Activated T-helper 17 cell treated with anti-CD3 and anti-CD28 coated beads, Interleukin-2, amount 50 U/mL, for 72 hours (primary cell): ENCODE data around the gene SNTG2. TPM values are rescaled to one million over a fixed set of nuclear protein-coding genes. Genes with fewer than 3 reads are reported as not detected.

Experiments used
- ATAC-seq: fragments of 150-1000 bp; cut with Tn5 transposase; replicated peaks from 2 replicates; pipeline ENCODE4 v1.10.0; 2021; ENCODE audit warnings: mild to moderate bottlenecking, moderate library complexity
- H3K27ac Mint-ChIP-seq: one replicate; pipeline ENCODE4 v1.8.0; 2022; ENCODE audit warnings: mixed read lengths
- H3K27me3 Mint-ChIP-seq: one replicate; pipeline ENCODE4 v1.8.0; 2022; ENCODE audit warnings: mixed read lengths
- H3K36me3 Mint-ChIP-seq: one replicate; pipeline ENCODE4 v1.8.0; 2022; ENCODE audit warnings: low read depth, mild to moderate bottlenecking, mixed read lengths
- H3K4me1 Mint-ChIP-seq: one replicate; pipeline ENCODE4 v1.8.0; 2022; ENCODE audit warnings: mixed read lengths
- H3K4me3 Mint-ChIP-seq: one replicate; pipeline ENCODE4 v1.8.0; 2022; ENCODE audit warnings: mild to moderate bottlenecking, mixed read lengths
- H3K9me3 Mint-ChIP-seq: one replicate; pipeline ENCODE4 v1.8.0; 2022; ENCODE audit warnings: mixed read lengths
- total RNA-seq, 2 donors: library from RNA; stranded (reverse); gene quantifications; one replicate each; pipeline ENCODE4 v1.2.3, GENCODE V29; 2022

The SNTG2 gene
- total RNA-seq, 2 donors from 2014 or later: 0.17 to 0.50 TPM

DNA sequence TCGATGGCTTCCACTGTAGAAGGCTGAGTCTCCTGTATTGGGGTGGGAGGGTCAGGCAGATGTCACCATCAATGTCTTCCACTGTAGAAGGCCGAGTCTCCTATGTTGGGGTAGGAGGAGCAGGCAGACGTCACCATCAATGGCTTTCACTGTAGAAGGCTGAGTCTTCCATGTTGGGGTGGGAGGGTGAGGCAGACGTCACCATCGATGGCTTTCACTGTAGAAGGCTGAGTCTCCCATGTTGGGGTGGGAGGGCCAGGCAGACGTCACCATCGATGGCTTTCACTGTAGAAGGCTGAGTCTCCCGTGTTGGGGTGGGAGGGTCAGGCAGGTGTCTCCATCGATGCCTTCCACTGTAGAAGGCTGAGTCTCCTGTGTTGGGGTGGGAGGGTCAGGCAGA is 345.1 kb downstream of the SNTG2 start:
- H3K27me3 Mint-ChIP-seq: no peaks in the 10 kb centered on the region
- no peak overlapping the region for H3K27ac Mint-ChIP-seq
- H3K4me3 Mint-ChIP-seq: no peak overlapping the region
- no peaks in the 10 kb centered on the region for H3K36me3 Mint-ChIP-seq
- no peak for ATAC-seq
- H3K9me3 Mint-ChIP-seq: no peaks in the 10 kb centered on the region
- no peaks in the 10 kb centered on the region for H3K4me1 Mint-ChIP-seq

GRCh38 chr2:1297372-1298159 is 346.9 kb downstream of the SNTG2 start:
- peaks cover 4% of the 10 kb centered on the region for H3K4me1 Mint-ChIP-seq
- H3K36me3 Mint-ChIP-seq: no peaks in the 10 kb centered on the region
- no peaks in the 10 kb centered on the region for H3K27me3 Mint-ChIP-seq
- no peak overlapping the region for H3K27ac Mint-ChIP-seq
- H3K9me3 Mint-ChIP-seq: no peaks in the 10 kb centered on the region
- no peak overlapping the region for H3K4me3 Mint-ChIP-seq
- ATAC-seq: no peak

DNA sequence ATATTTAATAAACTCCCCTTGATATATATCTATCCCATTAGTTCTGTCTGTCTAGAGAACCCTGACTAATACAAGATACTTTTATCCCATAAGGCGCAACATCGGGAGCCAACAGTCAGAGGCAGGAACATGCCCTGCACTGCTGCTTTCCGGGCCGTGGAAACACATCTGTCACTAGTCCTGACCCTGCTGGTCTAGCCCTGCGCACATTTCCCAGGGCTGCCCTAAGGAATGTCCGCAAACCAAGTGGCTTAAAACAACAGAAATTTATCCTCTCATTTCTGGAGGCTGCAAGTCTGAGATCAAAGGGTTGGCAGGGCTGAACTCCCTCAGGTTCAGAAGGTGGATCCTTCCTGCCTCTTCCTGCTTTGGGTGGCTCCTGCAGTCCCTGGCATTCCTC is 348.4 kb downstream of the SNTG2 start:
- Mint-ChIP-seq H3K27me3 (no peaks in the 10 kb centered on the region), H3K36me3 (no peaks in the 10 kb centered on the region), H3K4me1 (peaks cover 13% of the 10 kb centered on the region), H3K27ac (no peak overlapping the region), H3K4me3 (no peak overlapping the region), H3K9me3 (no peaks in the 10 kb centered on the region)
- no peak for ATAC-seq

- H3K27ac Mint-ChIP-seq: no peak overlapping the region
- peaks cover 13% of the 10 kb centered on the region for H3K4me1 Mint-ChIP-seq
- H3K36me3 Mint-ChIP-seq: no peaks in the 10 kb centered on the region
- no peak overlapping the region for H3K4me3 Mint-ChIP-seq
- no peak for ATAC-seq
- H3K9me3 Mint-ChIP-seq: no peaks in the 10 kb centered on the region
- H3K27me3 Mint-ChIP-seq: no peaks in the 10 kb centered on the region
These were observed 349.6 kb downstream of the SNTG2 start for GRCh38 chr2:1300284-1300683.

- Mint-ChIP-seq H3K4me1 (peaks cover 13% of the 10 kb centered on the region), H3K9me3 (no peaks in the 10 kb centered on the region), H3K27ac (no peak overlapping the region), H3K4me3 (no peak overlapping the region), H3K36me3 (no peaks in the 10 kb centered on the region), H3K27me3 (no peaks in the 10 kb centered on the region)
- no peak for ATAC-seq
These were observed 350.4 kb downstream of the SNTG2 start for GRCh38 chr2:1301056-1301455.

GRCh38 chr2:1305342-1306013 is 354.8 kb downstream of the SNTG2 start:
- ATAC-seq: no peak
- H3K27me3 Mint-ChIP-seq: no peaks in the 10 kb centered on the region

DNA sequence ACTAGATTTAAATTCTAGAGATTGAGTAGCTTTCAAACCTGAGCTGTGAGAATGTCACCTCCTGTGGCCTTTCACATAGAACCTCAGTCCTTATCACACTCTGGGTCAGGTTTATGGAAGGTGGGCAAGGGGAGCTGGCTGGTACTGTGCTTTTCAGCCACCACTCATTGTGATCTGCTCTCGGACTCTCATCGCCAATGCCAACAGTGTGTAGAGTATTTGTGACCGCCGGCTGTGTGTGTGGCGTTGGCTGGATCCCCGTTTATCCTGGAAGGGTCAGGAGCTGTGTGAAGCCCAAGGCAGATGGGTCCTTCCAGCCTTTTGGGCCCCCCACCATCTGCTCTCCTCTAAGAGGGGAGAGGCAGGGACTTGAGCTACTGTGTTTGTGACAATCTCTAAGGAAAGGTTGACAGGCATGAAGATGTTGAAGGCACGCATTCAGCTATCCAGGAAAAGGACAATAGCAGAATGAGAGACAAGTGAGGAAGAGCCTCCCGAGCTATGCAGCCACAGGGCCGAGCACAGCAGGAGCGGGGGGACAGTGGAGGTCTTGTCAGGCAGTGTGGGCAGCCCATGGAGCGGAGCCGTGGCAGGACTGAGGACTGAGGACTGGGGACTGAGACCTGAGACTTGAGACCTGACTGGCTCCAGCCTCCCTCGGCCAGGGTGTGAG is 355.5 kb downstream of the SNTG2 start:
- Mint-ChIP-seq H3K27me3 (no peaks in the 10 kb centered on the region), H3K9me3 (no peaks in the 10 kb centered on the region), H3K36me3 (no peaks in the 10 kb centered on the region), H3K4me3 (no peak overlapping the region), H3K27ac (no peak overlapping the region), H3K4me1 (peaks cover 16% of the 10 kb centered on the region)
- ATAC-seq: no peak

More at GRCh38 chr2:1305342-1306013, 354.8 kb downstream of the SNTG2 start:
- H3K36me3 Mint-ChIP-seq: no peaks in the 10 kb centered on the region
- no peak overlapping the region for H3K27ac Mint-ChIP-seq
- H3K9me3 Mint-ChIP-seq: no peaks in the 10 kb centered on the region
- no peak overlapping the region for H3K4me3 Mint-ChIP-seq
- H3K4me1 Mint-ChIP-seq: peaks cover 16% of the 10 kb centered on the region

DNA sequence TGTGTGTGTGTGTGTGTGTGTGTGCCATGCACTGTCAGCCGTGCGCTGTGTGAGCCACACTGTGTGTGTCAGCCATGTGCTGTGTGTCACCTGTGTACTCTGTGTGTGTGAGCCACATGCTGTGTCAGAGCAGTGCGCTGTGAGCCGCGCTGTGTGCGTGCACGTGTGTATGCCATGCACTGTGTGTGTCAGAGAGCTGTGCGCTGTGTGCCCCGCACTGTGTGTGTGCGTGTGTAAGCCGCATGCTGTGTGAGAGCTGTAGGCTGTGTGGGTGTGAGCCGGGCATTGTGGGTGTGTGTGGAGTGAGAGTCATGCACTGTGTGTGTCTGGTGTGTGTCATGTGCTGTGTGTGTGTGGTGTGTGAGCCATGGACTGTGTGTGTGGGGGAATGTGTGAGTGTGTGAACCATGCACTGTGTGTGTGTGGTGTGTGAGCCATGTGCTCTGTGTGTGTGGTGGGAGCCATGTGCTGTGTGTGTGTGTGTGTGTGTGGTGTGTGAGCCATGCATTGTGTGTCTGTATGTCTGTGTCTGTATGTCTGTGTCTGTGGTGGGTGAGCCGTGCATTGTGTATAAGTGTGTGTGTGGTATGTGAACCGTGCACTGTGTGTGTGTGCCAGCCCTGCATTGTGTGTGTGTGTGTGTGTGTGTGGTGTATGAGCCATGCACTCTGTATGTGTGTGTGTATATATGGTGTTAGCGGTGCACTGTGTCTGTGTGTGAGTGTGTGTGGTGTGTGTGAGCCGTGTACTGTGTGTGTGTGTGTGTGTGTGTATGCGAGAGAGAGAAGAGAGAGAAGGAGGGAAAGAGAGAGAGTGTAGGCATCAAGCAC is 356.3 kb downstream of the SNTG2 start:
- Mint-ChIP-seq H3K4me1 (peaks cover 16% of the 10 kb centered on the region), H3K27me3 (no peaks in the 10 kb centered on the region), H3K36me3 (no peaks in the 10 kb centered on the region), H3K27ac (no peak overlapping the region), H3K4me3 (no peak overlapping the region), H3K9me3 (no peaks in the 10 kb centered on the region)
- no peak for ATAC-seq

DNA sequence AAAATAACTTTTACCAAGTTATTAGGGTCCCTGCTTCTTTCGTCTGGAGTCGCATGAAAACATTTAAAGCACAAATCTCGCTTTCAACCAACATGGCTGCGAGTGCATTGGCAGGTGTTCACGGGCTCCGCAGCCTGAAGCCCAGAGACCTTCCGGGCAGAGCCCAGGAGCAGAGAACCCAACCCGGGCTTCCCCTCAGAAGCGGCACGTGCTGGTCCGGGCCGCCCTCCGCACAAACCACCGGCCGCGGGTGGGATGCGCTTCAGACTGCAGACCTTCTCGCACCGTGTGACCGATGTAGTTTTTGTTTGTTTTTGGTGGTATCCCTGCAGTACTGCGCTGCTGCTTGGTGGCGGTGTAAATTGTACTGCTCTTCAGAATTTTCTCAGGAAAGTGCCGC is 357.0 kb downstream of the SNTG2 start:
- Mint-ChIP-seq H3K36me3 (no peaks in the 10 kb centered on the region), H3K27ac (no peak overlapping the region), H3K4me3 (no peak overlapping the region), H3K9me3 (no peaks in the 10 kb centered on the region), H3K27me3 (no peaks in the 10 kb centered on the region), H3K4me1 (peaks cover 12% of the 10 kb centered on the region)
- ATAC-seq: no peak

GRCh38 chr2:1308678-1309077 is 358.0 kb downstream of the SNTG2 start:
- H3K9me3 Mint-ChIP-seq: no peaks in the 10 kb centered on the region
- no peaks in the 10 kb centered on the region for H3K27me3 Mint-ChIP-seq
- H3K36me3 Mint-ChIP-seq: no peaks in the 10 kb centered on the region
- H3K27ac Mint-ChIP-seq: no peak overlapping the region
- H3K4me3 Mint-ChIP-seq: no peak overlapping the region
- peaks cover 3% of the 10 kb centered on the region for H3K4me1 Mint-ChIP-seq
- ATAC-seq: no peak

DNA sequence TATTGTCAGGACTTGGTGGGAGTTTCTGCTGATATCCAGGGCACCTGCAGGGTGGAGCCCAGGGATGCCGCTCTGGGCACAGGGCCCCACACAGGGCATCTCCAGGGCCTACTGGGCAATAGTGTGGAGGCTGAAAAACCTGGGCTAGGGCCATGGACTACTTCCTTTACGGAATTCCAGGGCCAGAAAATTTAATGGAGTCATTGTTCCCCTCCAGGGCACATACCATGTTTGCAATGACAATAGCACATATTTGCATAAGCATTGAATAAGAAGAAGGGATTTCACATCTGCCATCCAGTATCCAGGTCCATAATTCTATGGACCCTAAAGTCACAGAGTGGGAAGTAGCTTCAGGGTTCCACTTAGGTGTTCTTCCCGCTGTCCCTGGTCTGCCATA is 358.9 kb downstream of the SNTG2 start:
- H3K27ac Mint-ChIP-seq: no peak overlapping the region
- H3K4me1 Mint-ChIP-seq: peaks cover 3% of the 10 kb centered on the region
- H3K27me3 Mint-ChIP-seq: peaks cover 2% of the 10 kb centered on the region
- no peaks in the 10 kb centered on the region for H3K36me3 Mint-ChIP-seq
- H3K4me3 Mint-ChIP-seq: no peak overlapping the region
- no peaks in the 10 kb centered on the region for H3K9me3 Mint-ChIP-seq
- no peak for ATAC-seq

GRCh38 chr2:1310202-1310601 is 359.6 kb downstream of the SNTG2 start:
- H3K9me3 Mint-ChIP-seq: no peaks in the 10 kb centered on the region
- no peak overlapping the region for H3K4me3 Mint-ChIP-seq
- no peak overlapping the region for H3K27ac Mint-ChIP-seq
- ATAC-seq: no peak
- H3K27me3 Mint-ChIP-seq: peaks cover 3% of the 10 kb centered on the region
- no peaks in the 10 kb centered on the region for H3K36me3 Mint-ChIP-seq
- H3K4me1 Mint-ChIP-seq: peaks cover 3% of the 10 kb centered on the region

DNA sequence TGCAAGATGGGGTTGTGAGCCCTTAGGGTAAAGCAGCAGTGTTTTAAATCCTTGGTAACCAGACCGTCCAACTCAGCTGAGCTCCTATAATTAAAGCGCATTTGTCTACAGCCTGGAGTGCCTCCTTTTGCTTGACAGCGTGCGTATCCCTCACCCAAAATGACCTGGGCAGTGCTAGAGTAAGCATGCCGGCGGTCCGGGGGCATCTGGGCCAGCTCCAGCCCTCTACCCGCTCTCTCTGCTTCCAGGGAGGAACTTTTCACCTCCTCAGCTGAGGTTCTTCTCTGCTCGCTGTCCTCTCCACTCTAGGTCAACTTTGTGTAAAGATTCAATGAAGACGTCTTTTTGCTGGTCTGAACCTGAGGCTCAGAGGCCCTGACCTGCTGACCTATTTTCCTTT is 360.2 kb downstream of the SNTG2 start:
- Mint-ChIP-seq H3K4me1 (peaks cover 3% of the 10 kb centered on the region), H3K36me3 (no peaks in the 10 kb centered on the region), H3K27me3 (peaks cover 3% of the 10 kb centered on the region), H3K4me3 (no peak overlapping the region), H3K27ac (no peak overlapping the region), H3K9me3 (no peaks in the 10 kb centered on the region)
- ATAC-seq: no peak

- no peaks in the 10 kb centered on the region for H3K9me3 Mint-ChIP-seq
- H3K4me1 Mint-ChIP-seq: no peaks in the 10 kb centered on the region
- no peak overlapping the region for H3K4me3 Mint-ChIP-seq
- H3K27ac Mint-ChIP-seq: no peak overlapping the region
- H3K27me3 Mint-ChIP-seq: peaks cover 3% of the 10 kb centered on the region
- H3K36me3 Mint-ChIP-seq: no peaks in the 10 kb centered on the region
- no peak for ATAC-seq
These were observed 362.7 kb downstream of the SNTG2 start for GRCh38 chr2:1313240-1313924.
